KOPT-K1 (cell line): Measurements from ENCODE around the gene RSPO1.
"Not testable (repeated sequence)": the region's sequence is repeated elsewhere in the genome, so short reads cannot be mapped to it uniquely, and the experiment has no call there.

Source experiments
- H3K27ac ChIP-seq: fragments of 200-600 bp; sonication (generic); 2 replicates; pipeline ENCODE4 v1.5.1; 2016; ENCODE audit warnings: antibody characterized with exemption, mild to moderate bottlenecking, low read depth, low read length; ENCODE audit not compliant: poor library complexity, severe bottlenecking
- H3K36me3 ChIP-seq: fragments of 200-600 bp; sonication (generic); 2 replicates; pipeline ENCODE4 v1.5.1; 2017; ENCODE audit warnings: antibody characterized with exemption, mild to moderate bottlenecking, low read length, moderate library complexity; ENCODE audit not compliant: insufficient read depth
- H3K9me3 ChIP-seq: fragments of 200-600 bp; sonication (generic); 2 replicates; pipeline ENCODE4 v1.5.1; 2017; ENCODE audit warnings: antibody characterized with exemption, low read length, mild to moderate bottlenecking; ENCODE audit not compliant: insufficient read depth, poor library complexity, severe bottlenecking

RSPO1 gene

DNA sequence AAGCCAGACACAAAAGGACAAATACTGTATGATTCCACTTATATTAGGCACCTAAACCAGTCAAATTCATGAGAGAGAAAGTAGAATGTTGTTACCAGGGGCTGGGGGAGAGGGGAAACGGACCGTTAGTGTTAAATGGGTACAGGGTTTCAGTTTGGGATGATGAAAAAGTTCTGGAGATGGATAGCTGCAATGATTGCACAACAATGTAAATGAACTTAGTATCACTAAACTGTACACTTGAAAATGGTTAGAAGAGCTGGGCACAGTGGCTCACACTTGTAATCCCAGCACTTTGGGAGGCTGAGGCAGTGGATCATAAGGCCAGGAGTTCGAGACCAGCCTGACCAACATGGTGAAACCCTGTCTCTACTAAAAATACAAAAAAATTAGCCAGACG is 50.1 kb downstream of the RSPO1 start:
- H3K36me3 ChIP-seq = peaks cover 99% of the 10 kb centered on the region
- not testable (repeated sequence) for H3K27ac ChIP-seq, H3K9me3 ChIP-seq

- Histone ChIP-seq H3K27ac (no peak overlapping the region), H3K9me3 (no peaks in the 10 kb centered on the region), H3K36me3 (peaks cover 98% of the 10 kb centered on the region)
Observed at GRCh38 chr1:37575692-37576091, 59.0 kb downstream of the RSPO1 start.

DNA sequence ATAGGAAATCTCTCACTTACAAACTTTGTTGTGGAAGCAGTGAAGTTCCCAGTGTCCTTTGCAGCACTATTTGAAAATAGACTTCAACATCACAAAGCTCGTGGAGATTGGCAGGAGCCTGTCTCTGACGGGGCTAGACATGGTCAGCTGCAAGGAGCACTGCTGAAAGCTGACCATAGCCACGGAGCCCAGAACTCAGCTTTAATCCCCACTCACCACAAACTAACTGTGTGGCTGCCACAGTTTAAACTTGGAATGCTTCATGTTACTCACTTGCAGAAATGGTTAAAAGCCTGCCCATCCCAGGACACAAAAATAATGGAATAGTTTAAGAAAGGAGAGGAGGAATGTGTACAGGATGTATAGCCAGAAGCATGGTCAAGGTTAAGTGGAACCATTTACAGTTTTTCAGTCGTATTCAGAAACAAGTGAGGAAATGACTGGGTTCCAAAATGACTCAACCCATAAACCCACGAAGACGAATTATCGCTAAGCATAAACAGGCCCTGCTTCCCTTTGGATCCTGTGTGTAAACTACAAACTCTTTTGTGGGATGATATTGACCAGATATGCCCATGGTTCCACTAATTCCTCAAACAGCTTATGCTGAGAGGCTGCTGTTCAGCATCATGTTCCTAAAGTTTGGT is 59.7 kb downstream of the RSPO1 start:
- Histone ChIP-seq H3K27ac (no peak overlapping the region), H3K36me3 (peaks cover 98% of the 10 kb centered on the region)

DNA sequence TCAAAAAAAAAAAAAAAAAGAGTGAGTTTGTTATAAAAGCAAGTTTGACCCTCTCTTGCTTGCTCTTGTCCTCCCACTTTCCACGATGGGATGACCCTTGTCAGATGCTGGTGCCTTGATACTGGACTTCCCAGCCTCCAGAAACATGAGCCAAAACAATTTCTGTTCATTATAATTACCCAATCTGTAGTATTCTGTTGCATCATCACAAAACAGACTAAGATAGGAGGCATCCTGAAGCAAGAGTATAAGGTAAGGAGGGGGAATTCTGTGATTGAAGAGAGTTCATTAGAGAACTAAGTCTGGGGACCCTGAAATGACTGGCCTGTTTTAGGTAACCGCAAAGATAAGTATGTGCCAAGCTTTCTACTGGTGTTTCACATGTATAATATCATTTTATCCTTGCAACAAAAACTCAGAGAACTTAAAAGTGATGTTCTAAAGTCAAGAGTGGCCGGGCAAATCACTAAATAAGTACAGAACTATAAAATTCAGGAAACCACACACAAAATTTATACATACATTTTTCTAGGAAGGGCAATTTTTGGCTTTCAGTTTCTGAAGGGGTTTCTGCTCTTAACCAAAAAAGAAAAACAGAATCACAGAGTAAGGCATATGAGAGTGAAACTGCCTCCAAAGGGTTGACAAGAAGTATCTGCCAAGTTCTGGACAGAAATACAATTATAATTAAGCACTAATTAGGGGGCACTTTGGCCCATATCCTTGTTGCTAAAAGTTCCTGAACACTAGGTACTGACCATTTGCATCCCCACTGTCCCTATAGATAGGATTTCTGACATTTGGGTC is 64.0 kb downstream of the RSPO1 start:
- H3K9me3 ChIP-seq = no peaks in the 10 kb centered on the region
- H3K27ac ChIP-seq = no peak overlapping the region
- H3K36me3 ChIP-seq = peaks cover 99% of the 10 kb centered on the region

More for the DNA sequence above, 59.7 kb downstream of the RSPO1 start:
- H3K9me3 ChIP-seq = no peaks in the 10 kb centered on the region

DNA sequence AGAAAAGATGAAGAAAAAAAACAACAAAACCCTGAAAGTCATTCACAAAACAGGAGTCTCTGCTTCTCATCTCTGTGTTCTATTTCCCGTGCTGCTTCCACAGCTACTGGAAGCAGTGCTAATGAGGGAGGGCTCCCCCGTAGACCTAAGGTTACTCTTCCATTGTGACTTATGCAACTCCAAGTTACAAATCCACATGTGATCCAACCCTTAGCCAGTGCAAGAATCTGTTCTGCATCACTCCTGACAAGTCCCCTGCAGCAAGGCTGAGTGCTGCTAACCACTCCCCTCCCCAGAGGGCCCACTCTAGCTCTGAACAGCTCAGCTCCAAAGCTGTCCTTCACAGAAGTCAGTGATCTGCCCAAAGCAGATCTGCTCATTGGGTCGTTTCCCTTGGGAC is 67.7 kb downstream of the RSPO1 start:
- Histone ChIP-seq H3K36me3 (peaks cover 93% of the 10 kb centered on the region), H3K27ac (no peak overlapping the region), H3K9me3 (no peaks in the 10 kb centered on the region)

DNA sequence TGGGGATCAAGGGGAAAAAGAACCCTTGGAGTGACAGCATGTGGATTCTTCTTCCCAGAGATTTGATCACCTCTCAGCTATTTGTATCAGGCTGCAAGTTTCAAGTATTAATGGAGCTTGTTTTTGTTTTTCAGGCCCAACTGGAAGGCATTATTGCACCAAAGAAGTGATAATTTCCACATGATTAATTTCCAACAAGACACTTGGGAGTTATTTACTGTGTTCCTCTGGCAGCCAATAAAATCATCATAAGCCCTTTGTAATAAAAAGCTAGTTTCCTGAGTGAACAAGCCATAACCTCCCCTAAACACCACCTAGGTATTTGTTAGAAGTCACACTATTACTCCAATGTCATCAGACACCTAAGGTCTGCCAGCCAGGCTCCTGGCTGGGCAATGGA is 69.8 kb downstream of the RSPO1 start:
- no peak overlapping the region for H3K27ac ChIP-seq
- H3K36me3 ChIP-seq = peaks cover 79% of the 10 kb centered on the region
- H3K9me3 ChIP-seq = no peaks in the 10 kb centered on the region

DNA sequence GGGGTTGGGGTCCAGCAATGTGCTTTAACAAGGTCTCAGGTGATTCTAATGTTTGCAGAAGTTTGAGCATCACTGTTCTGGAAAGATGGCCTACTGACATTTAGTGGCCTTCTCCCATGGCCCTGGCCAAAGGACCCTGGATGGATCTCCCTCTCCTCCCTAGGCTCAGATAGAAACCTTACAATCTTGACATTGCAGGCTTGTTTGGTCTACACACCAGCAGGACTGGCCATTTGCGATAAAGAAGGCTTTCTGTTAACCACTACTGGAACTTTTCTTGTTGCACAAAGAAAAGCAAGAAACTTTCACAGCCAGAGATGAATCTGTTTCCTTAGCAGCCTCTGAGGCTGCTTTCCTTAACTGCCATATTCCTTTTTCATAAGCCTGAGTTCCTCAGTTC is 71.7 kb downstream of the RSPO1 start:
- Histone ChIP-seq H3K9me3 (no peaks in the 10 kb centered on the region), H3K36me3 (peaks cover 60% of the 10 kb centered on the region), H3K27ac (no peak overlapping the region)
